Stimulated activated CD8-positive, alpha-beta memory T cell treated with anti-CD3 and anti-CD28 coated beads, Interleukin-15, amount 100 ng/mL, for 4 hours (primary cell): ENCODE measurements around the gene OST4.

Experiments used
- DNase-seq, 2 donors: peaks; one replicate each; pipeline ENCODE4 v3.0.0-alpha.2; 2020; ENCODE audit warnings: low read depth in 2 of 2

OST4 gene

DNA sequence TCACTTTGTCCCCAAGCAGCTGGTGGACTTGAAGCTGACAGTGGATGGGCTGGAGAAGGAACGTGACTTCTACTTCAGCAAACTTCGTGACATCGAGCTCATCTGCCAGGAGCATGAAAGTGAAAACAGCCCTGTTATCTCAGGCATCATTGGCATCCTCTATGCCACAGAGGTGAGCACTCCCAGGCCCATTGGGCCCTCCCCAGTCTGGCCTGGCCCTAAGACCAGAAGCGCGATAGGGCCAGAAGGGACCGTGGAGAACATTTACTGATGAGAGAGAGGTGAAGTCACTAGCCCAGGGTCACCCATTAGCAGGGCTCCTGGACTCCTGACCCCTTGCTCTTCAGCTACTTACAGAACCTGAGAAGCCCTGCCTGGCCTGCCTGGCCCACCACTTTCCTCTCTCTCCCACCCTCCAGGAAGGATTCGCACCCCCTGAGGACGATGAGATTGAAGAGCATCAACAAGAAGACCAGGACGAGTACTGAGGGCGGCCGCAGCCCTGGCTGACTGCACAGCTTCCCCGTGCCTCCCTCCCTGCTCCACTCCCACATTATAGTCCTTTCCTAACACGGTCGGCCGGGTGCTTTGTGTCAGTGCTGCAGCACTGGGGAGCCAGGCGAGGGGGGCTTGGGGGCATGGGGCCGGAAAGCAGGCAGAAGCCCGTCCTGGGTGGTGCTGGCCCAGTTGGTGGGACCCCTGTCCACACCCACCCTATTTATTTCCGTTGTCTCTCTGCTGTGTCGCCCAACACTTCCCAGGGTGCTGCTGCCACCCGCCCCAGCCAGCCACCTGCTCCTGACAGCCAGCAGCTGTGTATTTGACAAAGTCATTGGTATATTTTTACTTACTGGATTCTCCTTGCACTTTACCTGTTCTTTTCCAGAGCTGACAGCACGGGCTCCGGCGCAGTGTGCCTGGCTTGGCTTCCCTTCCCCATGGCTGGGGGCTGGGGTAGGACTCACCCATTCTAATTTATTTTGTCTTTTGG, 45.3 kb downstream of the OST4 start:
- DNase-seq, result no peak

DNA sequence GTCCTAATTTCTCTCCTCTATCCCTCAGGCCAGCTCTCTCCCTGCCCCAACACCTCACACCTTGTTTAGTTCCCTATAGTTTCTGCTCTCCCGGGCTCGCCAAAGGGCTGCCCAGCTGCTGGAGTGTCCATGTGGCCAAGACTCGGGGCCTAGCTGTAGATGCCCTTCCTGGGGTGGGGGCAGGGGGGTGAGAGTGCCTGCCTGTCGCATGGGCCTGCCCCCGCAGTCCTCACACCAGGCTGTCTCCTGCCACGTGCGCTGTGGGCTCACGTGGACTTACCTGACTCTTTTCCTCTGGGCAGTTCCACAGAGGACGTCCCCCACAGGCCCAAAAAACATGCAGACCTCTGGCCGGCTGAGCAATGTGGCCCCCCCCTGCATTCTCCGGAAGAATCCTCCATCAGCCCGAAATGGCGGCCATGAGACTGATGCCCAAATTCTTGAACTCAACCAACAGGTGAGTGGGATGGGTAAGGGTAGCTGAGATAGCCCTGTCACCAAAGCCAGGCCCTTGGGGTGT, 46.1 kb downstream of the OST4 start:
- no peak for DNase-seq

DNA sequence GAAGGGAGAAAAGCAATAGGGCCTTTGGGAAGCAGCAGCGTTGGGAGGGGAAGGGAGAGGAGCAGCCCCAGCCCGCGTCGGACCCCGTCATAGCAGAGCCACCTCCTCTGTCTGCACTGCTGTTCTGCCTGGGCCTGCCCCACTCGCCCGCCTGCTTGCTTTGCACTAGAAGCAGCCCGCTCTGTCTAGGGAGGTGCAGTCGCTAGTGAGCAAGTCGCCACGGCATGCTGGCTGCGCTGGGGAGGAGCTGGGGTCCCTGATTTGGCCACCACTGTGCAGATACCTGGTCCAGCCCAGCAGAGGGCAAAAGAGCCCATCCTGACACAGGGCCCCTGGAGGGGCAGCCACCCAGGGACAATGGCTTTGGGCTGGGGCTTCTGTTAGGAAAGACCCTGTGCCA, 46.6 kb downstream of the OST4 start:
- no peak for DNase-seq

DNA sequence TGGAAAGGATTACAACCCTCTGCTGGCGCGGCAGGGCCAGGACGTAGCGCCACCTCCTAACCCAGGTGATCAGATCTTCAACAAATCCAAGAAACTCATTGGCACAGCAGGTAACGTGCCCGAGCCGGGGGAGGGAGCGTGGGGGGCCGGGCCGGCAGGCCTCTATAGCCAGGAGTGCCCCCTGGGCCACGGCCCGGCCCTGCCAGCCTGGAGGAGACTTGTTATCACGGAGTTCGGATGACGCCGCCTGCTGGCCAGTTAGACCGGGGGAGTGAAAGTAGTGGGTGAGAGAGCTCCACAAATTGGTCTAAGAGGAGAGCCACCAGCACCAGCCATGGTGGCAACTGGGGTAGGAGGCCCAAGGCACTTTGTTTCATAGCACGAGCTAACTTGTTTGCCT, 47.3 kb downstream of the OST4 start:
- DNase-seq, result no peak

DNA sequence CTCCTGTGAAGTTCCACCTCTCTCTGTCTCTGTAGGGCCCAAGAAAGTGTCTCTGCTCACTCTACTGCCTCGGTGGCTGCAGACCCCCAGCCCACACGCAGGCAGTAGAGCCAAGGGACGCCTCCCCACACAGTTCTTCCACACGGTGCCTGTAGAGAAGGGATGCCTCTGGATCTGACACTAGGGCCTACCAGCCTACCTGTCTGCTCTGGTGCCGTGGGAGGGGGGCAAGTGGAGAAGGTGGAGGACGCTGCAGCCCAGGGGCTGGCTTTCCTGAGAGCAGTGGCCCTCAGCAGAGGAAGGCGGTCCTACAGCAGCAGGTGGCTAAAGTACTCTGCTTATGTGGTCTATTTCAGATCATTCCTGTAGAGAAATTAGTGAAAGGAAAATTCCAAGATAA, 47.7 kb downstream of the OST4 start:
- DNase-seq, result no peak

DNA sequence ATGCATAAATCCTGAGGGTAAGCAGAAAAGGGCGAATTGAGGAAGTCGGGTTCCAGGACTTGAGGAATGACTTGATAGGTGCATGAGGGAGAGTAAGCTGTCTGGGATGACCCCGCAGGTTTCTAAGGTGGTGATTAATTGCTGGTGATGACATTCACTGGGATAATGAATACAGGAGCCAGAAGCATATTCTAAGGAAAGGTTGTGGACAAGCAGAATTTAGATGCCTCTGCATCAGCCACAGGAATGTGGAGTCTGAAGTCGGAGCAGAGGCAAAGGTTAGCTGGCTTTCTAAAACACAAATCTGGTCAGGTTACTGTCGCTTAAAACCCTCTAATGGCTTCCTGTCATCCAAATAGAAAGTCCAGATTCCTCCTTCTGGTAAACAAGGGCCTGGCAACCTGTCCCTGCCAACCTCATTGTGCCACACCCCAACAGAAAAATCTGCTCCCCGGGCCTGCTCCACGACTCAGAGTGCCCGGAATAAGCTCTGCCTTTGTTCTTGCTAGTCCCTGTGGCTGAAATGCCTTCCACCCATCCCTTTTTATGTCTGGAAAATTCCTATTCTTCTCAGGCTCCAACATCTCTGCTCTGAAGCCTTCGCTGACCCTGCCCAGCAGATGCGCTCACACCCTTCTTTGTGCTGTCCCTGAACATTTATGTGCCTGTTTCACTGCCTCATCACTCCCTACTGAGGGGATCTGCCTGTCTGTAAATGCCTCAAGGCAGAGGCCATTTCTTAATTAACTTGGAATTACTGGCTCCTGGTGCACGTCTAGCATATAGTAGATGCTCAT, 50.0 kb downstream of the OST4 start:
- DNase-seq, result no peak
